Measurements from ENCODE around the gene TSHZ3.

Gene TSHZ3

DNA sequence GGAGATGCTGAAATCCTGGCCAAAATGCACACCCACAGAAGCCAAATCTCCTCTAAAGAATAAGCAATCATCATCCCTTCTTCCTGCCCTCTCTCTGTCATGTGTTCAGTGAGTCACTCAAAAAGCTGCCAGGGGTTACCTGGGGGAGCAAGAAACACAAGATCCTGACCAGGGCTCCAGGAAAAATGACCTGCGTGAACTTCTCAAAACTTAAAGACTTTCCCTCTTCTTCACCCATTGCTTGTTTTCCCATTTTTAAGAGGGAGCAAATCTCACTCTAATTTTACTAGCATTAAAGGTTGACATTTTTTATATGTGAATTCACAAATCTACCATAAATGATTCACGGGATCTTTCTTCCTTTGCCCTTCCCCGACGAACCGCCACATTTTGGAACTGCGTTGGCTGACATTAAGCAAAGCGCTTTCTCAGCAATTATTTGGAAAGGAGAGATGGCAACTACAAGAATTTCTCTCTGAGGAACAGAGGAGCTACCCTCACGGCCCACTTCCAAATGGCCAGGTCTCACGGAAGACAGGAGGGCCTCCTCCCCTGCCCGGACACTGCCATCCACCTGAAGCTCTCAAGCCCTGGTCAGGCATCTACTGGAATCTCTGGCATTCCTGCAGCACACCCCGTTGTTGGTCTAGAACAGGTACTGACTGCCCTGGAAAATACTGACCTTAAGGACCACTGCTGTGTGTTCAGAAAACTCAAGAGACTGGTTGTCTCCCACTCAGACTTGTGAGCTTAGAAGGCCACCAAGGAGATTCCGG is 14.2 kb downstream of the TSHZ3 start:
- DNase-seq (ENCODE audit: low read depth) = no peak

DNA sequence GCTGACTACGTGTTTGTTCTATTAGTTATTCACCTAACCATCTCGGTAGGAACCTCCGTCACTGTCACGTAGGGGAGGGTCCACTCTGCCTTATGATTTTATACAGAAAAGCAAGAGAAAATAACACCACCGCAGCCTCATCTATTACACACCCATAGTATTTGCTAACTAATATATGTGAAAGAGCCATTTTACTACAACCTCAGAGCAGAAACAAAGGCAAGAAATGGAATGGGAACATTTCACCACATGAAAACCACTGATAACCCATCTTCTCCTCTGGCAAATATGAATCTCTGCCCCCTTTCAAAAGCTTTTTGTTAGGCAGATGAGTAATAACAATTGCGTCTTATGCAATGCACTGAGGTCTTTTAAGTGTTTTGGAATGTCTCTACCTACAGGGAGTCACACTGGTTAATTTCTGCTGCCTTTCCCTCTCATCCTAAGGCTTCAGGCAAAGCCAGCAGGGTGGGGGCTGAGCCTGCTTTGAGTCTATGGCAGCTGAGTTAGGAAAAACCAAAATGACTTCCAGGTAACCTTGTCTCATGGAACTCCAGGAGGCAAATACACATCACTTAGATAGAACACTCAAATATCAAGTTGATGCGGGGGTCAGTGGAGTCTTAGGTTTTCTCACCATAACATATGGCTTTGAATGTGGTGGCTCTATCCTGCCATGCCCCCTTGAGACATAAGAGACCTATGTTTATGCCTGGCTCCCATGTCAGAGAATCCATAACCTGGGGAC is 15.0 kb downstream of the TSHZ3 start:
- no peak for DNase-seq (ENCODE audit: low read depth)

DNA sequence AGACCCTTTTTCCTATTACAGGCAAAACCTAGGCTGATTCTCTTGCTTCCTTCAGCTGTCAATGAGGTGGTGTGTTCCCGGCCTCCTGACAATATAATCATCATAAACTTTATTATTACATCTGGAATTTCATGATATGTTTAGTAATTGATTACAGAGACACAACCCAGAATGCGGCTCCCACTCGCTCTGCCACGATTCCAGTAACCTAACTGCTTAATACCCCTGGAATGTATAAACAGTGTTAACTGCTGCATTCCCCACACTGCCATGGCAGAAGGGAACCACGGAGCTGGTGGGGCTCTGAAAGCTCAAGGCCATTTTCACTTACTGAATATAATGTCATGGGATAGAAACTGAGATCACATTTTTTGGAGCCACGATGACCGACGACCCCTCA is 17.1 kb downstream of the TSHZ3 start:
- peak; percentile 53 for DNase-seq (ENCODE audit: low read depth)

DNA sequence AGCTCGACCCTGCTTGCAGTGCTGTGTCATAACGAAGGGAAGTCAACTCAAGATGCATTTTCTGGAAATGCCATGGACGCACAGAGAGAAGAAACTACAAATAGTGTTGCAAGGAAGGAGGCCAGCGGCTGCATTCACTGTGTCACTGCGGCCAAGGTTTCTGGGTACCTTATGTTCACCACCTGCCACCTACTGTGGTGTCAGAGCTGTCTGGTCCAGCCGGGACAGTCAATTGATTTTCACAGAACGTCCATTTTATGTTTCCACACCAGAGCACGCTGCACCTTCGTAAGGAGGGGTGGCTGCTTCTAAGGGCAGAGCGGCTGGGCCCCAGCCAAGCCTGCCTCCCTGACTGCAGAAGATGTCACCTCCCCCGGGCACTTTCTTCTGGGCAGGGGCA is 17.7 kb downstream of the TSHZ3 start:
- no peak for DNase-seq (ENCODE audit: low read depth)

DNA sequence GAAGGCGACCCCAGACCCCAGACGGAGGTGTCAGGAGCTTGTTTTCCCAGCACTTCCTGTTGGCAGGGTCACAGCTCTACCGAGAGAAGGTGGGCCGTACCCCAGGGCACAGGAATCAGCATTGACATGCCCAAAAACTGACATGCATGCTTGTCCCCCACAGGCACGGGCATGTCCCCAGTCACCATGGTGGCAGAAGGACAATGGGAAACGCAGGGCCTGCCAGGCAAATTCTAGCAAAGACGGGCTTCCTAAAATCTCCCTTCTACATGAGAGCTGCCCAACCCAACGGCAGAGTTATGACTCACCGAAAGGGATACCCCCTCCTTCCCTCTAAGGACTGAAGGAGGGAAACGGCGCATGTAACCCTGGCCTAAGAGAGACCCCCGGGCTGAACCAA is 18.5 kb downstream of the TSHZ3 start:
- DNase-seq (ENCODE audit: low read depth) = no peak

DNA sequence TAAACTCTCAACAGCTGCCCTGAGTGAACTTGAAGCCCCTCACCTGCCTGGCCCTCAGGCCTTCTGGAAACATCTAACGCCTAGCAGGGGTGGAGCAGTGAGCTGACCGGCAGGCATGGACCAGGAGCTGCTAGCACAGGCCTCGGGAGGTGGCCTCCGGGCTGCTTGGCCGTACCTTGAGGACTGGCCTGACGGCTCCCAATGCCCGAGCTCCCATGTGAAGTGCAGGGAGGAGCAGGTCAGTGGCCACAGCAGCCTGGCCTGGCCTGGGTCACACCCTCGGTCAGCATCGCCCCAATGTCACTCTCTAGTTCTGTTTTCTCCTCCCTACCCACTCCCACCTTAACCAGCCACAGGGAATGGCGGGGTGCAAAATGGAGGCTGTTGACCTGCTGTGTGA is 19.0 kb downstream of the TSHZ3 start:
- DNase-seq (ENCODE audit: low read depth) = no peak

DNA sequence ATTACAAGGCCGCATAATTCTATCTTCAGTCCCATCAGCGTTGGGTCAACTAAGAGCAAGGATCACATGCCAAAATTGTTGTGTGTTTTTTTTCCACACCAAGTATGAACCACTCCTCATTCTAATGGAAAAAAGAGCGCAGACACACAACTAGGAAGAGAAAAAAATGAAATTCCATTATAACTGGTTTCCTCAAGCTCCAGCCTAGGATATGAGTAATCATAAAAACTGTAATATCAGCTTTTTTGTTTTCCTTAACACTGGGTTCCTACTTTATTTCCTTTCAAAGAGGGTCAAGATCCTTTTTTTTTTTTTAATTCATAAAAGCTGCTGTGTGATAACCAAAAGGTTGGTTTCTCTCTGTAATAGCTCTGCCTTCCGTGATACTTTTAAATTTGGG is 19.4 kb downstream of the TSHZ3 start:
- no peak for DNase-seq (ENCODE audit: low read depth)

DNA sequence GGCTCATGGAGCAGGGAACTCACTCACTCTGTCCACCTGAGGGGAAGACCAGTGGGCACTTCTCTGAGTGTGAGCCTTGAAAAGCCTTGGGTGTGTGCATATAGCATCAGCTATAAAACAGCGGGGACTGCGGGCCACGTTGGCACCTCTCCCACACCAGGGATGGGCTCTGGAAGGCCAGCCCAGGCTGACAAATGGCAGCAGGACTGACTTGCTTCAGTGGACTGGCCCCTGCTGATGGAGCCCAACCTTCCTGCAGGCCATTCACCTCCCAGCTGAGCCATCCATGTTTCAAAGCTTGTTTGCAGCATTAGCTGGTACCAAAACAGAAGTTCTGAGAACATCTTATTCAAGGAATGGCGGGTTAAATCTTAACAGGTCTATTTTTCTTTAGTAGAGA is 21.0 kb downstream of the TSHZ3 start:
- no peak for DNase-seq (ENCODE audit: low read depth)

DNA sequence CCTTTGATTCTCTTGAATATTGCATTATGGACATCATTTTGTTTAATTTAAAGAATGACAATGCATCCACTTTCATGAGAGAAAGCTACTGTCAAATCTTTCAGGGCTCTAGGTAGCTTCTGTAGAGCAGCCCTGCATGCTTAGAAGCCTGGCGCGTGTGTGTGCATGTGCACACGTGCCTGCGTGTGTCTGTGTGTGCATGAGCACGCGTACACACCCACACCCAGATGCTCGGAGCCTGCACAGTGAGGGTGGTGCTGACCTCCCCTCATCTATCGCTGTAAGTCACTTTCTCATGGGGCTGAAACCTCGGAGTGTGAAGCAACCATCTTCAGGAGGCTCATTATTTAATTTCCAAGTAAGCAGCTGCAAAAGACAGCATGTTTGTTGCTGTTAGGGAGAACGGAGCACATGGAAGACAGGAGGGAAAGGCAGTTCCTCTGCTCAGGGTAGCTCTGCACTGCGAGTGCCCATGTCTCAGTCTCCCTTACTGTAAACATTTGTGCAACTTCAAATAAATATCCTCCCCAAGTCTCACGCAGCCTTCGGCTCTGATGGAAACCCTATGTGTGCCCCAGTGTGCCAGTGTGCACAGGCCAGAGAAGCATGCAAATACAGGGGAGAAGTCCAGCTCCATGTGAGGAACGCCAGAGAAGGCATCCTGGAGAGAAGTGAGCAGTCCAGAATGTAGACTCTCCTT is 22.8 kb downstream of the TSHZ3 start:
- DNase-seq (ENCODE audit: low read depth) = peak; percentile 67

DNA sequence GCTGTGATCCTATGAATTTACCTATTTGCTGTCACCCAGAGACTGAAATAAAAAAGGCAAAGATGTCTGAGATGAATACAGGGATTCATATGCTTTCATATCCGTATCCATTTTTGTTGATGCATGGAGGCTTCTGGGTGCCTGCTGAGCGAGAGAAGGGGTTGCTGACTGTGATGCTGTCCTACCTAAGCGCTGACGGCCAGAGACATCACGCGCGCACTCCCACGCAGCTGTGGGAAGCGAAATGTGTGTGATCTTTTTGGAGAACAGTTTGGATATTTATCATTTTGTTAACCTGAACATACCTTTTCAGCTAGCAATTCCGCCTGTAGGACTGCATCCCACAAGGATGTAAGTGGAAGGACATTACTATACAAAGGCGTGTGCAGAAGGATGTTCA is 23.9 kb downstream of the TSHZ3 start:
- no peak for DNase-seq (ENCODE audit: low read depth)

DNA sequence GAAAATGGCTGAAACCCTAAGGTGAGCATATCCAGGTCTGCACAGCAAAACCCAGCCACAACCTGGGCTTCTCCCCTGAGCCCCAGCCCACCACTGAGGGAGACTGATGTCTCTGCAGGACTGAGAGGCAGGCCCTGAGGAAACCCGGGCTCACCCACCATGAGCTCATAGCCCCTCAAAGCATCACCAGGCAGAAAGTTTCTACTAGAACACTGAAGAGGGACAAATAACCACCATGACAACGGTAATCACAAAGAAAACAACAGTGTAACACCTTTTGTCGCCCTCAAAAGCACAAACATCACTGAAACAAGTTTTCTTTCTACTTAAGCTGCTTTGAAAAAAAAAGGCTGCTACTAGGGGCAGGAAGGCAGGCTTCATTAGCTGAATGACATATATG is 29.8 kb downstream of the TSHZ3 start:
- no peak for DNase-seq (ENCODE audit: low read depth)

DNA sequence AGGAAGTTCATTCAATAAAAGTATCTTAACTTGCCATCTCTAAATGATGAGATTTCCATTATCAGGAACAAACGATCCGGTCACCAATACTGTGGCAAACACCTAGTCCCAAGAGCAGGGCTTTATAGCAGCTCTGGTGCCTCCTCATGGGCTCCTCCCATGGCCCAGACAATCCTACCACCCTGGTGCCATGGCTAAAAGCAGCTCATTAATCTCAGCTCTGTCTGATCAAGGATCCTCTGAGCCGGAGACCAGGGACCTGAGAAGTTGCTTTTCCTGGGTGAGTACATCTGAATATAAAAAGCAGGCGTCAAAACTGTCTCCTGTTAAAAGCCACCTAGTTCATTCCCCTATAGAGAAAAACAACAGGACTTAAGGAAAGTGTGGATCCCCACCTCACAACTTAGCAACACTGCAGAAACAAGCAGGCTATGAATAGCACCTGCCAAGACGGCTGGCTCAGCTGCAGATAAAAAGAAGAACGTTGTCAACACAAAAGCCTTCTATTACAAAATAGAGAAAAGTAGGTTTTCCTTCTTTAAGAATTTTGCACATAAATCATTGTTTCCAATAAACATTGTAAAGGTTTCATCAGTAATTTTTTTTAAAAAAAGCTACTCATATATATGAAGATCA is 30.3 kb downstream of the TSHZ3 start:
- no peak for DNase-seq (ENCODE audit: low read depth)

DNA sequence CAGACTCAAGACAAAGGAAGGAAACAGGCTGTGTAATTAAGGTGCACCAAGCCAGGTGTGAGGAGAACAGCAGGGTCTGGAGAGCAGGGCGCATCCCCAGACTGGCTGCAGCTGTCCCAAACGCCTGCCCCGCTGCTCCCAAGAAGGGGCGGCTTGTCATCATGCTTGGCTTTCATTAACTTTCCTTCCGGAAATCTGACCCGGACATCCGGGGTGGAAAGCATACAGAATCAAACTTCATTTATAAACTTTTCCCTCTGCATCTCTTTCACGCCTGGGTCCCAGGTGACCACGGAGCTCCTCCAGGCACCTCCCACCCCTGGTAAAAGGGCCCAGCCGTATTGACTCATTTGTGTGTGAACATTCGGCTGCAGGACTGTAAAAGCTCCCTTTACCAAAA is 31.7 kb downstream of the TSHZ3 start:
- no peak for DNase-seq (ENCODE audit: low read depth)

DNA sequence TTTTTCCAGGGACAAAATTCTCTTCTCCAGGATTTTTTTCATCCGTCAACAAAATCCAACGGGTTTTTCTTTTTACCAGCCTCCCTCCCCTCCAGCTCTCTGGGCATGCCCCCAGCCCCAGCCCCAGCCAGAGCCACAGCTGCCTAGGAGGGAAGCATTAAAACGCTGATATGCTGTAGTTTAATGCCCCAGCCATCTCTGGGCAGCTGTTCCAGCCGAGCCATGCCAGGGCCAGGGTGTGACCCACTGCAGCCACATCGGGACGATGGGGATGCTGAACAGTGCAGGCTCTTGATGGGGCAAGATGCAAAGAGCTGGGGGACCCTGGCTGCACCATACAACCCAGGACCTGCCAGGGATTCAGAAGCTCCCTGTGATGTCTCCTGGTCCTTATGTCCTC is 32.1 kb downstream of the TSHZ3 start:
- DNase-seq (ENCODE audit: low read depth) = no peak

DNA sequence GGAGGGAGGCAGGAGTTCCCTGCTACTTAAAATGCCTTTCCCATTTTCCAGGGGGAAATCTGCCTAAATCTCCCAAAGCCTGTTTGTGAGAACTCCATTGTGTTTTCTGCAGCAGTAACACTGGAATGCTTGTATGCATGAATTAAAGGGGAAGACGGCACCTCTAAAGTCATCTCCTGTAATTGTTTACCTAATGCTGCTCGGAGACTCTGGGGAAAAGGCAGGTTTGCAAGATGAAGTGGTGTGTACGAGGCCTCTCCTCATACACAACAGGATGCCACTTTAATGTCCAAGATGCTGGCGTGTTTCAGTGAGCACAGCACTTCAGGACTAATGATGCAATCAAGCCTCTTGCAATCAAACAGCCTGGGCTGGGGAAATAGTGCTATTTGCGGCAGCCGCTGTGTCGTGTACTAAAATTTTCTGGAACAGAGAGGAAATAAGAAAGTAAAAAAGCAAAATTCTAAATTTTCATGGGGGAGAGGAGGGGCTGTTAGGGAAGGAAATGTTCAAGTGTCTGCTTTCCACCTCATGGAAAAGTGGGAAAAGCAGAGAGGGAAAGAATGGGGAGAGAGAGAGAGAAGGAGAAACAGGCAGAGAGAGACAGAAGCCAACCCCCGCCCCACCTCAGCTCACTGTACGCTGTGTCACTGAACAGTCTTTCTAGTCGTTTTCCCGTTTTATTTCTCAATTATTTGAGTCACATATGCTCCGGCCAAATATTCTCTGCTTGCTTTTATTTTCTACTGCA is 32.9 kb downstream of the TSHZ3 start:
- peak; percentile 87 for DNase-seq (ENCODE audit: low read depth)

DNA sequence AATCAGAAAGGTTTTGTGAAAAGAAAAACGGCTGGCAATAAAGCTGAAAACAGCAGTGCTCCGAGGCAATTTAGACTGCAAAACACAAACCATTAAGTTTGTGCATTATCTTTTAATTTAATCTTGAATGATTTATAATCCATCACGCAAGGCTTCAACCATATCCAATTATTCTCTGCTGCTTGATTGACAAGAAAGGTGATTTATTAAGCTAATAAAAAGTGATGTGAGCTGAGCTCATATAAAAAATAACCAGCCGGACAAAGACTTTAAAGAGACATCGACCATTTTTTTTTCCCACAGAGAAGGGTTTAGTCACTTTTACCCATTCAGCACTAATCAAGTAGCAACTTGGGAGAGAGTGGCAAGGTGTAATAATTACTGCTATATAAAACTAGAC is 33.6 kb downstream of the TSHZ3 start:
- DNase-seq (ENCODE audit: low read depth) = no peak

DNA sequence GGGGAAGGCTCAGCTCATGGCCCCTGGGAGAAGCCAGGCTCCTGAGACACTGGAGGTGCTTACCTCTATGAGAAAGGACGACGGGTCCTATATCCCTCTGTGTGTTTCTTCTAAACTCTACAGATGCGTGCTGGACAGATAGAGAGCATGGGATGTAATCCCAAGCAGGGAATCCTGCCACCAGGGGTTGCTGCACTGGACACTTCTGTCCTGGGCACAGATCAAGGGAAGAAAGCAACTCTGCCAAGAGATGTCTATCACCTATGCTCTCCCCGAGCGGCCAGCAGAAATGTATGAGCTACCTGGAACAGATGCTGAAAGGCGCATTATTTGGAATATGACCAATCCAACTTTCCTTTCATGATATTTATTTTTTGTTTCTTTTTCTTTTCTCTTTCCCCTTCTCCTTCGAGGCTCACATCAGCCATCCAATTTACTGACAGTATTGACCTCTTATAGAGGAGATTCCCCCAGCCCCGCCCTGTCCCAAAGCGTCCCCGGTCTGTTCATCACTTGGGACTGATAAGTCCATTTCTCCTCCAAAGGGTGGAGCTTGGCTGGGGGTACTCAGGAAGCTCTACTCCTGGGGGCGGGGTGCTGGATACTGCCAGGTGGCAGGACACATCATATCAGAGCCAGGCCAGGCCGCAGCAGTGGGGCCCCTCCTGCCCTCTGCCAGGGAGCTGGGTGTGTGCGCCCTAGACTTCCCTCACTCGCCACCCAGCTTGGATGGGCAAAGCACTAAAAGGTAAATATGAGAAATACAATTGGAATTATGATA is 34.2 kb downstream of the TSHZ3 start:
- no peak for DNase-seq (ENCODE audit: low read depth)

DNA sequence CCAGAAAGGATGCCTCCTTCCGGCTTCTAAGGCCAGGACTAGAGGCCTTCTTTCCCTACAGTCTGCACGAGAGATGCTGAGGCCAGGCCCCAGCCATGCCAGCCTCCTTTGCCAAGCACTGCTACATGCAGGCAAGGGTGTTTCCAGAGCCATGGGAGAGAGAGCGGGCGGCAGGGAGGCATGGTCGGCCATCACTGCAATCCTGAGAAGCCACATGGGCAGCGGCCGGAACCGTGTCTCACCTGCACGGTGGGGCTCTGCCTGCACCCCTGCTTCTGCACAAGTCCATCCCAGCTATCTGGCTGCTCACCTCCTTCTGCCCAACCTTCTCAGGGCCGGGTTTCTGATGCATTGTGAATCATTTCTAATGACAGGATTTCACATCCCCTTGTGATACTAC is 35.1 kb downstream of the TSHZ3 start:
- peak; percentile 41 for DNase-seq (ENCODE audit: low read depth)

DNA sequence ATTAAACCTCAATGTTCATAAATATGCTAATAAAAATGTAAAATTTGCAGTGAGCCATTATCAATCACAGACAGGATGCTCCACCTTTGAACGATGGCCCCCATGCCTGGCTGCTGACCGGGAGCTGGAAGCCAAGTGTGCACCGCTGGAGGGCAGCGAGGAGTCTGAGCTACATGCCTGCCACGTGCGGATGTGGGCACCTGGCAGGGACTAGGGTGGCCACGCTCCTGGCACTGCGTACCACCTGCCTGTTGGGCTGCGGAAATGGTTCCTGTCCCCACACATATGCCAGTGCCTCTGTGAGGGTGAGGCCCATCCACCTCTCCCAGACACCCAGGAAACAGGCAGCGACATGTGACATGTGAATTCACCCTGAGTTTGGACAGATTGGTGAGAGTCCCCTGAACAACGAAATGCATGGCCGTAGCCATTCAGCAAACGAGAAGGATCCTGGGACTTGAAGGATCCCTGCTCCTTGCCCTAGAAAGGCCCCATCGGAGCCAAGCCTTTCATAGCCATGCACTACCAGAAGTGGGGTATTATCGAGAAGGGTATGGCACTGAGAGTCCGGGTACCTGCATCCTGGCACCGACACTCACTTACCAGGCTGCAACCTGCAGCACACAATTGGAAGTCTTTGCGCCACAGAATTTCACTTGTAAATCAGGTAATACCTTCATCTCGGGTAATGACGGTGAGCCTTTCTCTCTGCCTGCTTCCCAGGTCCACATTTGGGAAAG is 35.8 kb downstream of the TSHZ3 start:
- no peak for DNase-seq (ENCODE audit: low read depth)

DNA sequence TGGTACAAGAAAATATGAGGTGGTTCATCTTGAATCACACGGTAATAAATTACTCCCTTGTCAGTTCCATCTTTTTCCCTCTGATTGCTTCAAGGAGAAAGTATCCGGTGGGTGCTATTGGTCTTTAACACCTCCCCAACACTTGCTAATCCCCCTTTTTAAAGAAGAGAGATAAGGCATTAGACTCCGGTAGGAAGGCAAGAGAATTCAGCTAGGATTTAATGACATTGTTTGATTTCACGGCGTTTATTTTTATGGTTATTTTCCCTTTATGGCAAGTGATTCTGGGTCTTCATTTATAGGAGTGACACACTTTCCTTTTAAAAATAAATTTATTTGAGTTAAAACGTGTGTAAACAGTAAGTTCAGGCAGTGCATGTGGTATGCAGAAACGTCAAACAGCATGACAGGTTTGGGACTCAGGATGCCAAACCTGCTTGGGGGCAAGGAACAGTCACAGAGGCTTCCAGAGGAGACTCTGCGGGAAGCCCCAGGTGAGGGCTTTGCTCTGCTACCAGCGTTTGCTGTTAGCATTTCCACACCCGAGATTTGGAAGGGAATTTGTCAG is 36.5 kb downstream of the TSHZ3 start:
- no peak for DNase-seq (ENCODE audit: low read depth)
